HepG2 (cell line): ENCODE measurements around the gene CCDC154. TPM values are rescaled to one million over a fixed set of nuclear protein-coding genes. Genes with fewer than 3 reads are reported as not detected.

Source experiments
- ATAC-seq: fragments of 200-7000 bp; cut with Tn5 transposase; 3 replicates; pipeline ENCODE4 v1.9.1; 2020; ENCODE audit warnings: mild to moderate bottlenecking, moderate library complexity
- BruUV-seq: library from RNA; stranded (reverse); fragments of 400-500 nt; replicated peaks from 2 replicates; lab custom pipeline; 2021; lab: Mats Ljungman, UMichigan
- CTCF ChIA-PET: fragments of 300-600 bp; formaldehyde crosslinking; extraction: SDS; loops from one replicate; lab custom pipeline; 2021; ENCODE audit warnings: low total read pairs, inconsistent platforms, low intra/inter-chr PET ratio; lab: Yijun Ruan, JAX
- POLR2A ChIA-PET: fragments of 350-600 bp; sonication (Branson Sonifier 250); formaldehyde crosslinking; loops from one replicate; lab custom pipeline; 2020; ENCODE audit warnings: antibody characterized with exemption, inconsistent platforms; lab: Yijun Ruan, JAX
- DNase-seq: peaks from one replicate; pipeline ENCODE4 v3.0.0-alpha.2; 2015; ENCODE audit warnings: low spot score
- FAIRE-seq: peaks from 3 replicates; lab custom pipeline; 2011; peaks lifted over from hg19 to GRCh38; lab: Jason Lieb, UNC
- H2AFZ ChIP-seq: one replicate; pipeline ENCODE4 v1.6.1; 2011; ENCODE audit warnings: low read length, inconsistent platforms
- H3K27ac ChIP-seq: fragments of 300-600 bp; 3 replicates; pipeline ENCODE4 v1.8.0; 2011; ENCODE audit warnings: mixed run types, mild to moderate bottlenecking, mixed read lengths, low read length, inconsistent platforms; ENCODE audit not compliant: insufficient read depth; ENCODE audit errors: extremely low read length
- H3K27me3 ChIP-seq, 2 experiments: fragments of 200-600 bp in 1 of 2; 2 replicates in 1 of 2; 3 replicates in 1 of 2; pipeline versions ENCODE4 v1.6.0 to v1.8.0; 2011; ENCODE audit warnings: low read length in 2 of 2, mild to moderate bottlenecking in 2 of 2, moderate library complexity in 2 of 2, inconsistent platforms in 1 of 2; ENCODE audit not compliant: insufficient read depth in 2 of 2, control insufficient read depth in 1 of 2
- H3K36me3 ChIP-seq, 2 experiments: fragments of 200-600 bp in 1 of 2; replicated peaks in 1 of 2; 2 replicates in 1 of 2; 3 replicates in 1 of 2; pipeline versions ENCODE4 v1.5.1 to v1.8.0; 2011; ENCODE audit warnings: low read length in 2 of 2, inconsistent platforms in 1 of 2; ENCODE audit not compliant: insufficient read depth in 2 of 2, control insufficient read depth in 1 of 2
- H3K4me1 ChIP-seq: 2 replicates; pipeline ENCODE4 v1.5.1; 2012; ENCODE audit warnings: low read length, inconsistent platforms; ENCODE audit not compliant: insufficient read depth
- H3K4me2 ChIP-seq: 2 replicates; pipeline ENCODE4 v1.6.0; 2011; ENCODE audit warnings: low read depth, low read length, inconsistent platforms
- H3K4me3 ChIP-seq, 3 experiments: fragments of 200-600 bp in 1 of 3; sonication (generic), shearing (Covaris generic) in 1 of 3; replicated peaks in 1 of 3; 2 replicates each; pipeline ENCODE4 v1.5.1; 2011 to 2016; ENCODE audit warnings: low read length in 3 of 3, inconsistent platforms in 2 of 3, low read depth in 2 of 3, mild to moderate bottlenecking in 2 of 3, control low read depth in 1 of 3, mixed read lengths in 1 of 3; ENCODE audit not compliant: insufficient read depth in 1 of 3
- H3K79me2 ChIP-seq: one replicate; pipeline ENCODE4 v1.6.1; 2011; ENCODE audit warnings: low read length, inconsistent platforms; ENCODE audit not compliant: insufficient read depth
- H3K9ac ChIP-seq: 2 replicates; pipeline ENCODE4 v1.6.0; 2011; ENCODE audit warnings: mild to moderate bottlenecking, low read depth, low read length, inconsistent platforms; ENCODE audit not compliant: insufficient read depth
- H3K9me3 ChIP-seq: 2 replicates; pipeline ENCODE4 v1.5.1; 2012; ENCODE audit warnings: mild to moderate bottlenecking, low read length
- H4K20me1 ChIP-seq: 2 replicates; pipeline ENCODE4 v1.6.0; 2011; ENCODE audit warnings: inconsistent platforms, mild to moderate bottlenecking, low read length, moderate library complexity; ENCODE audit not compliant: insufficient read depth
- BHLHE40 ChIP-seq: IDR thresholded peaks from 2 replicates; pipeline ENCODE4 v1.6.1; 2011; ENCODE audit warnings: low read length, improper control_type of control experiment
- ESRRA ChIP-seq: sonication (generic); formaldehyde crosslinking; IDR thresholded peaks from 2 replicates; pipeline ENCODE4 v1.5.1; 2020; ENCODE audit warnings: mild to moderate bottlenecking, low read depth, missing genetic modification reagents
- FOXA1 ChIP-seq, 2 experiments: fragments of 450-650 bp in 1 of 2; sonication (generic) in 1 of 2; formaldehyde crosslinking in 1 of 2; IDR thresholded peaks; 2 replicates each; pipeline versions ENCODE4 v1.4.0 to v1.6.1; 2016 to 2020; ENCODE audit warnings: missing genetic modification reagents in 1 of 2
- HOXA9 ChIP-seq: sonication (generic); formaldehyde crosslinking; IDR thresholded peaks from 2 replicates; pipeline ENCODE4 v1.8.1; 2022; ENCODE audit warnings: missing genetic modification reagents, mild to moderate bottlenecking, moderate library complexity, borderline replicate concordance
- MAZ ChIP-seq, 2 experiments: sonication (generic) in 1 of 2; formaldehyde crosslinking in 1 of 2; IDR thresholded peaks; 2 replicates each; pipeline versions ENCODE4 v1.5.0 to v1.6.1; 2012 to 2020; ENCODE audit warnings: low read depth in 2 of 2, mild to moderate bottlenecking in 2 of 2, borderline replicate concordance in 1 of 2, improper control_type of control experiment in 1 of 2, low read length in 1 of 2, missing genetic modification reagents in 1 of 2, moderate library complexity in 1 of 2
- MXI1 ChIP-seq: IDR thresholded peaks from 3 replicates; pipeline ENCODE4 v1.6.1; 2012; ENCODE audit warnings: low read depth, low read length, inconsistent platforms, borderline replicate concordance
- ZBTB7A ChIP-seq: sonication (generic); formaldehyde crosslinking; IDR thresholded peaks from 2 replicates; pipeline ENCODE4 v1.8.0; 2022; ENCODE audit warnings: mild to moderate bottlenecking, missing genetic modification reagents
- ZFP36 ChIP-seq: fragments of 150-350 bp; IDR thresholded peaks from 2 replicates; pipeline ENCODE4 v1.6.1; 2018; ENCODE audit warnings: borderline replicate concordance, low read length, low read depth; ENCODE audit not compliant: partially characterized antibody
- ZNF33A ChIP-seq: sonication (generic); formaldehyde crosslinking; IDR thresholded peaks from 2 replicates; pipeline ENCODE4 v1.5.1; 2020; ENCODE audit warnings: missing genetic modification reagents, mild to moderate bottlenecking, moderate library complexity, borderline replicate concordance
- ZNF512 ChIP-seq: sonication (generic); formaldehyde crosslinking; IDR thresholded peaks from 2 replicates; pipeline ENCODE4 v1.4.0; 2020; ENCODE audit warnings: mild to moderate bottlenecking, missing genetic modification reagents
- ZNF552 ChIP-seq: sonication (generic); formaldehyde crosslinking; IDR thresholded peaks from 2 replicates; pipeline ENCODE4 v1.9.0; 2022; ENCODE audit warnings: missing genetic modification reagents, mild to moderate bottlenecking, borderline replicate concordance
- ZNF619 ChIP-seq: sonication (generic); formaldehyde crosslinking; IDR thresholded peaks from 2 replicates; pipeline ENCODE4 v1.4.0; 2020; ENCODE audit warnings: mild to moderate bottlenecking, missing genetic modification reagents
- ZNF841 ChIP-seq: sonication (generic); formaldehyde crosslinking; IDR thresholded peaks from 2 replicates; pipeline ENCODE4 v1.8.1; 2023; ENCODE audit warnings: missing genetic modification reagents, borderline replicate concordance
- WGBS: methylation state at CpG from one replicate; pipeline ENCODE4 v1.1.6; 2017; ENCODE audit warnings: low lambda C conversion rate; 5-methylcytosine and 5-hydroxymethylcytosine counted together
- in situ Hi-C: cut with HindIII; loops from 2 replicates; pipeline ENCODE4 v1.10.0; 2017; ENCODE audit warnings: low pct_unique_long_range_greater_than_20kb; ENCODE audit not compliant: extremely low pct_ligation_motif_present
- intact Hi-C: fragments of 100-400 bp; cut with micrococcal nuclease; formaldehyde crosslinking; loops from one replicate; pipeline ENCODE4 v1.10.0; 2022; ENCODE audit not compliant: unreplicated experiment
- polyA plus RNA-seq, 8 experiments: library from polyadenylated mRNA; depleted of rRNA in 3 of 8; stranded (reverse) in 7 of 8; unstranded in 1 of 8; fragments of >200 nt; fragmentation: Illumina TruSeq in 4 of 8; extraction: Trizol in 4 of 8; gene quantifications; 2 replicates each; pipeline versions ENCODE4 v1.2.1 to v1.2.3, GENCODE V29; 2011 to 2016; ENCODE audit warnings: low read depth in 4 of 8, missing spikeins in 1 of 8, mixed read lengths in 1 of 8; ENCODE audit not compliant: insufficient read depth in 1 of 8
- total RNA-seq, 5 experiments: library from RNA; depleted of rRNA; stranded (reverse); fragments of >200 nt; fragmentation: Illumina TruSeq; extraction: Trizol; gene quantifications; 2 replicates each; pipeline ENCODE4 v1.2.3, GENCODE V29; 2016; ENCODE audit warnings: low read depth in 1 of 5

The CCDC154 gene
- total and polyA plus RNA-seq, 2 of the 13 experiments (the other 11 are each of a cell fraction or from before 2014, with no cell fraction given): 0.92 to 1.5 TPM

- Histone ChIP-seq H3K27ac (no peak within 1 kb of the TSS), H3K4me3 (no peak within 1 kb of the TSS), H3K36me3 (no peaks in the 10 kb centered on the region), H3K9me3 (no peaks in the 10 kb centered on the region), H3K9ac (no peak within 1 kb of the TSS), H3K79me2 (no peaks in the 10 kb centered on the region), H4K20me1 (no peaks in the 10 kb centered on the region), H3K4me2 (no peak within 1 kb of the TSS), H3K4me1 (peaks cover 29% of the 10 kb centered on the region), H3K27me3 (peaks cover 3 to 42% of the 10 kb centered on the region in 2 experiments; a peak in 4 of 5 replicates), H2AFZ (no peak within 1 kb of the TSS)
- no TSS peak for BruUV-seq
- TF ChIP-seq ZBTB7A (no peak), ESRRA (no peak), BHLHE40 (no peak), ZNF512 (CRISPR knock-in tag) (no peak), HOXA9 (CRISPR knock-in tag) (no peak), FOXA1 (IDR thresholded peaks at IDR 0.05) (no peak), FOXA1 (CRISPR knock-in tag; IDR thresholded peaks at IDR 0.05) (no peak), MXI1 (no peak), ZNF552 (CRISPR knock-in tag) (no peak), MAZ (IDR thresholded peaks at IDR 0.05; ENCODE audit: borderline replicate concordance, low read depth, low read length) (no peak), MAZ (CRISPR knock-in tag; IDR thresholded peaks at IDR 0.05; ENCODE audit: low read depth) (no peak), ZNF841 (CRISPR knock-in tag) (no peak), ZFP36 (no peak), ZNF619 (CRISPR knock-in tag) (no peak), ZNF33A (no peak)
- ChIA-PET POLR2A (no interaction called here), CTCF (no interaction called here)
- intact Hi-C loops: no loop called here
- 81% methylated on average over 16 of the region's 19 CpGs for WGBS
- DNase-seq: no peak
- no peak for ATAC-seq
- in situ Hi-C loops: no loop called here
- FAIRE-seq: no peak
Observed at GRCh38 chr16:1488619-1489018, 44.3 kb upstream of the CCDC154 start, which contains the start of gene PTX4. TSS of gene PTX4 (minus strand) at chr16:1488944. CDS start at chr16:1488909, 35 bp downstream.
